Omental fat pad (tissue), 4 donors: ENCODE measurements around the gene GGCX. TPM values are rescaled to one million over a fixed set of nuclear protein-coding genes. Genes with fewer than 3 reads are reported as not detected.

Experiments used
- ATAC-seq: fragments of 150-250 bp; one replicate; pipeline ENCODE4 v1.9.1; 2016; ENCODE audit warnings: mild to moderate bottlenecking, moderate library complexity; ENCODE audit not compliant: low FRiP score
- DNase-seq: peaks from one replicate; pipeline ENCODE4 v3.0.0-alpha.2; 2019; ENCODE audit warnings: low spot score
- total RNA-seq, 4 donors: library from RNA; depleted of rRNA; stranded (reverse); fragments of >200 nt; gene quantifications; one replicate each; pipeline ENCODE4 v1.1.0, GENCODE V29; 2016
- TF ChIP-seq, protein P1 (sequence below), 3 donors: fragments of 450-650 bp; IDR thresholded peaks; one replicate each; pipeline ENCODE4 v1.5.1; 2016 to 2017; ENCODE audit warnings: antibody characterized with exemption in 3 of 3, mild to moderate bottlenecking in 3 of 3, moderate library complexity in 2 of 3

The GGCX gene
- total RNA-seq, 4 donors from 2014 or later, result 24.7 to 44.1 (median 39.8) TPM

GRCh38 chr2:85550486-85550885 is 10.8 kb downstream of the GGCX start:
- DNase-seq, result no peak
- TF ChIP-seq, protein P1, sequence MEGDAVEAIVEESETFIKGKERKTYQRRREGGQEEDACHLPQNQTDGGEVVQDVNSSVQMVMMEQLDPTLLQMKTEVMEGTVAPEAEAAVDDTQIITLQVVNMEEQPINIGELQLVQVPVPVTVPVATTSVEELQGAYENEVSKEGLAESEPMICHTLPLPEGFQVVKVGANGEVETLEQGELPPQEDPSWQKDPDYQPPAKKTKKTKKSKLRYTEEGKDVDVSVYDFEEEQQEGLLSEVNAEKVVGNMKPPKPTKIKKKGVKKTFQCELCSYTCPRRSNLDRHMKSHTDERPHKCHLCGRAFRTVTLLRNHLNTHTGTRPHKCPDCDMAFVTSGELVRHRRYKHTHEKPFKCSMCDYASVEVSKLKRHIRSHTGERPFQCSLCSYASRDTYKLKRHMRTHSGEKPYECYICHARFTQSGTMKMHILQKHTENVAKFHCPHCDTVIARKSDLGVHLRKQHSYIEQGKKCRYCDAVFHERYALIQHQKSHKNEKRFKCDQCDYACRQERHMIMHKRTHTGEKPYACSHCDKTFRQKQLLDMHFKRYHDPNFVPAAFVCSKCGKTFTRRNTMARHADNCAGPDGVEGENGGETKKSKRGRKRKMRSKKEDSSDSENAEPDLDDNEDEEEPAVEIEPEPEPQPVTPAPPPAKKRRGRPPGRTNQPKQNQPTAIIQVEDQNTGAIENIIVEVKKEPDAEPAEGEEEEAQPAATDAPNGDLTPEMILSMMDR (IDR thresholded peaks at IDR 0.05), result no peak
- no peak for ATAC-seq

GRCh38 chr2:85549826-85550225 is 11.5 kb downstream of the GGCX start:
- ATAC-seq, result no peak
- no peak for DNase-seq
- TF ChIP-seq, protein P1 (IDR thresholded peaks at IDR 0.05), result no peak

- ATAC-seq (no peak), DNase-seq (no peak)
- TF ChIP-seq, protein P1 (IDR thresholded peaks at IDR 0.05), result no peak
These were observed 12.2 kb downstream of the GGCX start for GRCh38 chr2:85549095-85549494.

DNA sequence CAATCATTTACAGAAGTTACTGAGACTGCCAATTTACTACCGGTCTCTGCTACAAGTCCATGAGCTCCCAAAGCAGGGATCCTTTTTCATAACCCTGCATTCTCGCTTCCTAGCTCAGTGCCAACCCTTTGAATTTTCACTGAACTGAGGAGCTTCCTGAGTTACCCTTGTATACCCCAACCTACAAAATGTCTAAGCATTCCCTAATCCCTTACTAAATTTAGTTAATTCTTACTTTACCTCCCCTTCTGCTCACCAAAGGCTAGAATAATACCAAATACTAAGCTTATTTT is 12.7 kb downstream of the GGCX start:
- TF ChIP-seq, protein P1 (IDR thresholded peaks at IDR 0.05), result no peak
- ATAC-seq (no peak), DNase-seq (no peak)

GRCh38 chr2:85547859-85548607 is 13.3 kb downstream of the GGCX start:
- no peak for DNase-seq
- no peak for ATAC-seq
- TF ChIP-seq, protein P1 (IDR thresholded peaks at IDR 0.05), result no peak

DNA sequence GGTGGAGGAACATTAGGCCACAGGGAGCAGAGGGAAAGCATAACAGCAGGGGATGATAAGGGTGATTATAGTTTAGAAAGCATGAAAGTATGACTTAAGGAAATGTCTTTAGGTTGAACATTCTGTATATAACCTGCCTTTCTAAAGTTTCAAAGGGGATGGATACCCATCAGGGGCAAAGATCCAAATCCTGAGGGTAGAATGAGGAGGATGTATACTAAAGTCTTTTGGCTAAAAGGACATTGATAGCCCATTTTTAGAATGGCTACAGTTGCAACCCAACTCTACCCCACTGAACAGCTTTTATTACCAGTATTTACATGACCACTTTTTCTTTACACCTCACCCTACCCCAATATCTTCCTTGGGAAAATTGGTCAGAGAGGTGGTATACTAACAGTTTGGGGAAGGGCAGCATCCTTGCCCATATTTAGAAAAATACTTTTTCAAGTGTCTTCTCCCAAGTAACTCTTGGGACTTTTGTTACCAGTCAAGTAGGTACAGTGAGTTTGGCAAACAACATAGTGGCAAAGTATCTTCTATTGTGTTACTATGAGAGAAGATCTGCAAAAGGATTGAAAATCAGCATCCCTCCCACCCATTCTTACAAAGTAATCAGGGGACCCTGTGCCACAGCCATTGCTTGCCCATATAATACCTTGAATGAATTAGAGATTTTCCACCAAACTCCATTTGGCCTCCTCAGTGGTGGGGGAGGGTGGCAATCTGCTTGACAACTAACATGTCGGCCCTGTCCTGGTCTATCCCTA is 14.0 kb downstream of the GGCX start:
- TF ChIP-seq, protein P1 (IDR thresholded peaks at IDR 0.05), result no peak
- DNase-seq (no peak), ATAC-seq (no peak)
